Measurements from ENCODE around the gene SURF6. TPM values are rescaled to one million over a fixed set of nuclear protein-coding genes. Genes with fewer than 3 reads are reported as not detected.

SURF6 gene
- total RNA-seq, 4 donors from 2014 or later, result 15.0 to 36.2 (median 27.5) TPM

- H3K4me3 ChIP-seq, result no peak overlapping the region
- no peaks in the 10 kb centered on the region for H3K9me3 ChIP-seq
- intact Hi-C loops (cut with DNase I), result no loop called here
- no peak for DNase-seq (ENCODE audit: extremely low spot score)
- no peaks in the 10 kb centered on the region for H3K27me3 ChIP-seq
- 90% methylated on average over 11 of the region's 11 CpGs for WGBS
- peaks cover 50 to 78% (median 70%) of the 10 kb centered on the region in 4 donors for H3K36me3 ChIP-seq
- H3K4me1 ChIP-seq, result peaks cover 31 to 50% (median 40%) of the 10 kb centered on the region in 4 donors
- no peak overlapping the region for H3K27ac ChIP-seq (replicated peaks in 1 of 4)
- TF ChIP-seq POLR2AphosphoS5 (IDR thresholded peaks at IDR 0.05) (no peak), EP300 (IDR thresholded peaks at IDR 0.05) (no peak), POLR2A (IDR thresholded peaks at IDR 0.05; ENCODE audit: low read depth) (no peak)
- TF ChIP-seq, protein P1, sequence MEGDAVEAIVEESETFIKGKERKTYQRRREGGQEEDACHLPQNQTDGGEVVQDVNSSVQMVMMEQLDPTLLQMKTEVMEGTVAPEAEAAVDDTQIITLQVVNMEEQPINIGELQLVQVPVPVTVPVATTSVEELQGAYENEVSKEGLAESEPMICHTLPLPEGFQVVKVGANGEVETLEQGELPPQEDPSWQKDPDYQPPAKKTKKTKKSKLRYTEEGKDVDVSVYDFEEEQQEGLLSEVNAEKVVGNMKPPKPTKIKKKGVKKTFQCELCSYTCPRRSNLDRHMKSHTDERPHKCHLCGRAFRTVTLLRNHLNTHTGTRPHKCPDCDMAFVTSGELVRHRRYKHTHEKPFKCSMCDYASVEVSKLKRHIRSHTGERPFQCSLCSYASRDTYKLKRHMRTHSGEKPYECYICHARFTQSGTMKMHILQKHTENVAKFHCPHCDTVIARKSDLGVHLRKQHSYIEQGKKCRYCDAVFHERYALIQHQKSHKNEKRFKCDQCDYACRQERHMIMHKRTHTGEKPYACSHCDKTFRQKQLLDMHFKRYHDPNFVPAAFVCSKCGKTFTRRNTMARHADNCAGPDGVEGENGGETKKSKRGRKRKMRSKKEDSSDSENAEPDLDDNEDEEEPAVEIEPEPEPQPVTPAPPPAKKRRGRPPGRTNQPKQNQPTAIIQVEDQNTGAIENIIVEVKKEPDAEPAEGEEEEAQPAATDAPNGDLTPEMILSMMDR (IDR thresholded peaks at IDR 0.05), result no peak
Observed at GRCh38 chr9:133366435-133366834, 30.4 kb upstream of the SURF6 start.

DNA sequence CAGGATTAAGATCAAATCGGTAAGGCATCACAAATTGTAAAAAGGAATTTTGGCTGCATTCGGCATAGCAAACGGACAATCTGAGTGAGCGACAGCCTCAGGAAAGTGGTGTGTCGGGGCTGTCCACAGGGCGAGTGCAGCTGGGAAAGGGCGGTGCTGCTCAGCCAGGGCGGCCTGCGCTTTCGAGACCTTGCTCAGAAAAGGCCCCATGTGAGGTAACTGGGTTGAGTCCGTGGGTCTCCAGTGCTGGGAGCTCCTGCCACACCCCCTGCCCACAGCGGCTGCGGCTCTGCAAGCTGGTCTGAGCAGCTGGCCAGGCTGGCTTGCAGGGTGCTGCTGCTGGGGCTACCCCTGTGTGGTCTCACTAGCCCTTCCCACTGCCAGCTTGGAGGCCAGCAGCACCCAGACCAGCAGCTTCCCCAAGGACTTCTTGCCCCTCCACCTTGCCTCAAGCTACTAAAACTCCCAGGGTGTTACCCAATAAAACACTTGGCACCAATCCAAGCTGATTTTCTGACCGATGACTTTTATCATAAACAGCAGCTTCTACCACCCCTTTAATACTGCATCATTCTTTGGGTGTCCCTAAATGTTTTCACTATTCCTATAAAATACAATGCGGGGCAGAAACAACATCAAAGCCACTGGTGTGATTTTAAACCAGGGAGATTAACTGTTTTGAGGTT is 26.5 kb upstream of the SURF6 start:
- Histone ChIP-seq H3K36me3 (peaks cover 62 to 89% (median 80%) of the 10 kb centered on the region in 4 donors), H3K4me3 (no peak overlapping the region)
- intact Hi-C loops (cut with DNase I), result no loop called here

GRCh38 chr9:133361507-133362092 is 25.6 kb upstream of the SURF6 start:
- WGBS, result 82% methylated on average over 12 of the region's 13 CpGs
- no peak overlapping the region for H3K27ac ChIP-seq (replicated peaks in 1 of 4)
- TF ChIP-seq, protein P1 (IDR thresholded peaks at IDR 0.05), result no peak
- TF ChIP-seq EP300 (IDR thresholded peaks at IDR 0.05) (no peak), POLR2AphosphoS5 (IDR thresholded peaks at IDR 0.05) (no peak), POLR2A (IDR thresholded peaks at IDR 0.05; ENCODE audit: low read depth) (no peak)
- intact Hi-C loops (cut with DNase I), result no loop called here
- H3K4me1 ChIP-seq, result peaks cover 13 to 20% (median 17%) of the 10 kb centered on the region in 4 donors
- H3K9me3 ChIP-seq, result no peaks in the 10 kb centered on the region
- H3K4me3 ChIP-seq, result no peak overlapping the region
- H3K36me3 ChIP-seq, result peaks cover 56 to 80% (median 73%) of the 10 kb centered on the region in 4 donors
- DNase-seq (ENCODE audit: extremely low spot score), result no peak
- H3K27me3 ChIP-seq, result no peaks in the 10 kb centered on the region

More for the DNA sequence above, 26.5 kb upstream of the SURF6 start:
- H3K27ac ChIP-seq (replicated peaks in 1 of 4), result no peak overlapping the region
- H3K4me1 ChIP-seq, result peaks cover 5 to 18% (median 11%) of the 10 kb centered on the region in 4 donors
- WGBS, result 83% methylated on average over 15 of the region's 15 CpGs
- no peak for DNase-seq (ENCODE audit: extremely low spot score)
- TF ChIP-seq, protein P1 (IDR thresholded peaks at IDR 0.05), result no peak
- TF ChIP-seq POLR2A (IDR thresholded peaks at IDR 0.05; ENCODE audit: low read depth) (no peak), EP300 (IDR thresholded peaks at IDR 0.05) (no peak), POLR2AphosphoS5 (IDR thresholded peaks at IDR 0.05) (no peak)
- no peaks in the 10 kb centered on the region for H3K27me3 ChIP-seq
- H3K9me3 ChIP-seq, result no peaks in the 10 kb centered on the region

DNA sequence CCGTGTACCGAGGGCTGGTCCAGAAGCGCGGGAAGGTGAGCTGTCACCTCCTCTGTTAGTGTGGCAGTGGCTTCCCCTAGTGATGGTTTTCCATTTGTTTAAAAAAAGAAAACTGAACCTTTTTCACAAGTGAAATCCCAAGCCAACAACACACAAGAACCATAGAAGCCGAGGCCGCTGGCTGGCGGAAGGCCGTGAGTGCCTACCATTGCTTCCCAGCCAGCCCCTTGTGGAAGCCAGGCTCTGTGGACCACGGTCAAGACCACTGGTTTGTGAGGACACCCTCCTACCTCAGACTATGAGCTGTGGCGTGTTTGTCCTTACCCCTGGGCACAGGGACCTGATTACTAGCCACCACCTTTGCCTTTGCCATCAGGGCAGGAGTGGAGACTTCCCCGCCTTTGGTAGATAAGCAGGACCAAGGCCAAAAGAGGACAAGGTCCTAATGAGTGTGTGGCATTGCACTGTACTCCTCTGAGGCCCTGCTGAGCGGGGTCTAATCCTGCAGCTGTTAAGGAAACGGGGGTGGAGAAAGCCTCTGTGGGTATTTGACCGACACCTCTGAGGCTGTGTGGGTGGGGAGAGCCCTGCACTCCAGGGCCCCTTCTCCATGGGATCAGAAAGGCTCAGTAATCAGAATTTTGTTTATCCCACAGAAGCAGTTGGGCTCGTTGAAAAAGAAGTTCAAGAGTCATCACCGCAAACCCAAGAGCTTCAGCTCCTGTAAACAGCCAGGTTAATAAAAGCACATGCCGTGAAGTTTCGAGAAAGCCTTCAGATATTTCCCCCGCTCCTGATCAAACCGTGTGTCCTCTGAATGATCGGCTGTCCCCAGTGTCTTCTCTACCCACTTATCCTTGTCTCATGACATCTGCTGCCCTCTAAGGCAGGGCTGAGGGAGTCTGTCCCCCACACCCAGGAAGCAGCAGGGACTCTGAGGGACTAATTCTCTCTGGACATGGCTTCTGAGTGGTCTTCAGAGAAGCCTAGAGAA is 24.7 kb upstream of the SURF6 start:
- no peak overlapping the region for H3K27ac ChIP-seq (replicated peaks in 1 of 4)
- H3K4me1 ChIP-seq, result peaks cover 14 to 24% (median 20%) of the 10 kb centered on the region in 4 donors
- H3K9me3 ChIP-seq, result no peaks in the 10 kb centered on the region
- intact Hi-C loops (cut with DNase I), result no loop called here
- DNase-seq (ENCODE audit: extremely low spot score), result no peak
- TF ChIP-seq EP300 (IDR thresholded peaks at IDR 0.05), result no peak
- peak in 1 of 2 donors; percentile 8 for TF ChIP-seq POLR2AphosphoS5 (IDR thresholded peaks at IDR 0.05)
- 80% methylated on average over 20 of the region's 21 CpGs for WGBS
- peaks cover 47 to 71% (median 64%) of the 10 kb centered on the region in 4 donors for H3K36me3 ChIP-seq
- H3K4me3 ChIP-seq, result no peak overlapping the region
- H3K27me3 ChIP-seq, result no peaks in the 10 kb centered on the region
